Panc1 (cell line): ENCODE results near the gene CDH26. TPM values are rescaled to one million over a fixed set of nuclear protein-coding genes. Genes with fewer than 3 reads are reported as not detected.

Experiments used
- ATAC-seq: fragments of 200-7000 bp; cut with Tn5 transposase; 2 replicates; pipeline ENCODE4 v1.9.1; 2020; ENCODE audit warnings: mild to moderate bottlenecking, moderate library complexity
- BruUV-seq: library from RNA; stranded (reverse); fragments of 400-500 nt; replicated peaks from 2 replicates; lab custom pipeline; 2021; lab: Mats Ljungman, UMichigan
- CTCF ChIA-PET: fragments of 300-600 bp; sonication (Branson Sonifier 250); formaldehyde crosslinking; loops from one replicate; lab custom pipeline; 2022; ENCODE audit warnings: antibody characterized with exemption; lab: Charles Lee
- POLR2A ChIA-PET: fragments of 300-600 bp; sonication (Branson Sonifier 250); formaldehyde crosslinking; loops from one replicate; lab custom pipeline; 2022; ENCODE audit warnings: antibody characterized with exemption; lab: Charles Lee
- DNase-seq: peaks from one replicate; pipeline ENCODE4 v3.0.0-alpha.2; 2010; ENCODE audit warnings: low read depth, low spot score
- H3K27ac ChIP-seq: 2 replicates; pipeline ENCODE4 v1.5.1; 2011; ENCODE audit warnings: mild to moderate bottlenecking, low read length, inconsistent platforms
- H3K27me3 ChIP-seq: fragments of 200-500 bp; sonication (Bioruptor generic); 2 replicates; pipeline ENCODE4 v1.6.0; 2014; ENCODE audit warnings: low read length, inconsistent platforms; ENCODE audit not compliant: control insufficient read depth, insufficient read depth
- H3K36me3 ChIP-seq: fragments of 200-500 bp; sonication (Bioruptor generic); 2 replicates; pipeline ENCODE4 v1.5.1; 2014; ENCODE audit warnings: inconsistent platforms, mild to moderate bottlenecking, low read length, moderate library complexity; ENCODE audit not compliant: control insufficient read depth, insufficient read depth
- H3K4me1 ChIP-seq: 2 replicates; pipeline ENCODE4 v1.5.1; 2011; ENCODE audit warnings: inconsistent platforms, mild to moderate bottlenecking, low read length, moderate library complexity; ENCODE audit not compliant: control insufficient read depth, insufficient read depth
- H3K4me3 ChIP-seq, 2 experiments: 2 replicates each; pipeline ENCODE4 v1.5.1; 2011 to 2012; ENCODE audit warnings: low read depth in 2 of 2, low read length in 2 of 2, mild to moderate bottlenecking in 2 of 2, inconsistent platforms in 1 of 2, moderate library complexity in 1 of 2
- H3K9me3 ChIP-seq: fragments of 200-500 bp; sonication (Bioruptor generic); 2 replicates; pipeline ENCODE4 v1.5.1; 2014; ENCODE audit warnings: low read depth, mild to moderate bottlenecking, inconsistent platforms, low read length, moderate library complexity; ENCODE audit not compliant: control insufficient read depth, insufficient read depth
- CTCF ChIP-seq: fragments of 450-650 bp; IDR thresholded peaks from 2 replicates; pipeline ENCODE4 v1.5.1; 2017; ENCODE audit warnings: mild to moderate bottlenecking
- POLR2AphosphoS5 ChIP-seq: IDR thresholded peaks from 2 replicates; pipeline ENCODE4 v1.6.1; 2012; ENCODE audit warnings: mild to moderate bottlenecking, low read depth, low read length, moderate library complexity
- SIN3A ChIP-seq: IDR thresholded peaks from 2 replicates; pipeline ENCODE4 v1.6.1; 2012; ENCODE audit warnings: low read depth, mild to moderate bottlenecking, low read length, moderate library complexity, borderline replicate concordance; ENCODE audit not compliant: insufficient read depth
- TCF7L2 ChIP-seq: IDR thresholded peaks from 2 replicates; pipeline ENCODE4 v1.6.1; 2011; ENCODE audit warnings: mild to moderate bottlenecking, low read depth, low read length, inconsistent platforms
- in situ Hi-C: cut with HindIII; loops from 2 replicates; pipeline ENCODE4 v1.10.0; 2016; ENCODE audit warnings: low sequenced_read_pairs, low pct_unique_long_range_greater_than_20kb
- intact Hi-C: fragments of 100-400 bp; cut with micrococcal nuclease; formaldehyde crosslinking; loops from one replicate; pipeline ENCODE4 v1.10.0; 2022; ENCODE audit not compliant: unreplicated experiment
- total RNA-seq: library from RNA; stranded (reverse); gene quantifications from one replicate; pipeline ENCODE4 v1.2.1, GENCODE V29; 2021; ENCODE audit not compliant: unreplicated experiment
- TF ChIP-seq, protein P1 (sequence below), 2 experiments: IDR thresholded peaks; 2 replicates each; pipeline ENCODE4 v1.6.1; 2011 to 2012; ENCODE audit warnings: low read depth in 2 of 2, control low read depth in 1 of 2, low read length in 1 of 2, mild to moderate bottlenecking in 1 of 2, moderate library complexity in 1 of 2; ENCODE audit not compliant: insufficient read depth in 1 of 2

The CDH26 gene
- total RNA-seq, 1 experiment from 2014 or later: 0.46 TPM

DNA sequence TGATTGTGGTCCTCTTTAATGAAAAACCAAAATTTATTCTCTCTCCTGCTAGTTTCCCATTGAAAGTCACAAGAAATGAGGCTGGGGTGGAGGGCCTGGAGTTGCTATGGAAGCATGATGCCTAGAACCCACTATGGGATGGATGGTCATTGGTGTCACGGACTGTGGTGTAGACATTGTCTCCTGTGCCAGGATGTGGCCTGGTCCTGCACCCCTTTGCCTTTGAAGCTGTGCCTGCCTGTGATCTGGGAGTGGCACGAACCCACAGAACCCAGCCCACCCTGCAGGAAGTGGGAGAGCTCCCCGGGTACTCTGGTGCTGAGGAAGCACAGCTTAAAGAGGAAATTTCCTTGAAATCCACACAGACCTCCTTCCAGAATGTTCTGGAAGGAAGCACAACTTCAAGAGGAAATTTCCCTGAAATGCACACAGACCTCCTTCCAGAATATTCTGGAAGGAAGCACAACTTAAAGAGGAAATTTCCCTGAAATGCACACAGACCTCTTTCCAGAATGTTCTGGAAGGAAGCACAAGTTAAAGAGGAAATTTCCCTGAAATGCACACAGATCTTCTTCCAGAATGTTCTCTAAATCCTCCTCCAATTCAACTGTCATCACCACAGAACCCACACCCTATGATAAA lies 105.6 kb downstream of the CDH26 start:
- no TSS peak for BruUV-seq
- Histone ChIP-seq H3K9me3 (no peaks in the 10 kb centered on the region), H3K36me3 (no peaks in the 10 kb centered on the region), H3K27ac (no peak overlapping the region), H3K4me3 (no peak overlapping the region), H3K4me1 (no peaks in the 10 kb centered on the region), H3K27me3 (peaks cover 2% of the 10 kb centered on the region; the same call in 1 of the 2 replicates)
- CTCF ChIA-PET: no interaction called here
- POLR2A ChIA-PET: no interaction called here
- DNase-seq (no peak), ATAC-seq (no peak)
- TF ChIP-seq, protein P1, sequence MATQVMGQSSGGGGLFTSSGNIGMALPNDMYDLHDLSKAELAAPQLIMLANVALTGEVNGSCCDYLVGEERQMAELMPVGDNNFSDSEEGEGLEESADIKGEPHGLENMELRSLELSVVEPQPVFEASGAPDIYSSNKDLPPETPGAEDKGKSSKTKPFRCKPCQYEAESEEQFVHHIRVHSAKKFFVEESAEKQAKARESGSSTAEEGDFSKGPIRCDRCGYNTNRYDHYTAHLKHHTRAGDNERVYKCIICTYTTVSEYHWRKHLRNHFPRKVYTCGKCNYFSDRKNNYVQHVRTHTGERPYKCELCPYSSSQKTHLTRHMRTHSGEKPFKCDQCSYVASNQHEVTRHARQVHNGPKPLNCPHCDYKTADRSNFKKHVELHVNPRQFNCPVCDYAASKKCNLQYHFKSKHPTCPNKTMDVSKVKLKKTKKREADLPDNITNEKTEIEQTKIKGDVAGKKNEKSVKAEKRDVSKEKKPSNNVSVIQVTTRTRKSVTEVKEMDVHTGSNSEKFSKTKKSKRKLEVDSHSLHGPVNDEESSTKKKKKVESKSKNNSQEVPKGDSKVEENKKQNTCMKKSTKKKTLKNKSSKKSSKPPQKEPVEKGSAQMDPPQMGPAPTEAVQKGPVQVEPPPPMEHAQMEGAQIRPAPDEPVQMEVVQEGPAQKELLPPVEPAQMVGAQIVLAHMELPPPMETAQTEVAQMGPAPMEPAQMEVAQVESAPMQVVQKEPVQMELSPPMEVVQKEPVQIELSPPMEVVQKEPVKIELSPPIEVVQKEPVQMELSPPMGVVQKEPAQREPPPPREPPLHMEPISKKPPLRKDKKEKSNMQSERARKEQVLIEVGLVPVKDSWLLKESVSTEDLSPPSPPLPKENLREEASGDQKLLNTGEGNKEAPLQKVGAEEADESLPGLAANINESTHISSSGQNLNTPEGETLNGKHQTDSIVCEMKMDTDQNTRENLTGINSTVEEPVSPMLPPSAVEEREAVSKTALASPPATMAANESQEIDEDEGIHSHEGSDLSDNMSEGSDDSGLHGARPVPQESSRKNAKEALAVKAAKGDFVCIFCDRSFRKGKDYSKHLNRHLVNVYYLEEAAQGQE (IDR thresholded peaks at IDR 0.05; ENCODE audit: insufficient read depth in 1 of 2, low read depth in 2 of 2, low read length in 1 of 2): no peak
- TF ChIP-seq CTCF (no peak), TCF7L2 (no peak), POLR2AphosphoS5 (no peak), SIN3A (no peak)
- in situ Hi-C loops (no loop called here), intact Hi-C loops (no loop called here)

Other genes starting within 250 kb of the CDH26 start
- 39.7 TPM for gene SYCP2, start 24.8 kb upstream of the CDH26 start, total RNA-seq
- 7.9 TPM for gene PPP1R3D, start 18.1 kb upstream of the CDH26 start, total RNA-seq
- 24.4 TPM for gene FAM217B, start 18.0 kb upstream of the CDH26 start, total RNA-seq